ENCODE results near the gene GNAI1.

GNAI1 gene

DNA sequence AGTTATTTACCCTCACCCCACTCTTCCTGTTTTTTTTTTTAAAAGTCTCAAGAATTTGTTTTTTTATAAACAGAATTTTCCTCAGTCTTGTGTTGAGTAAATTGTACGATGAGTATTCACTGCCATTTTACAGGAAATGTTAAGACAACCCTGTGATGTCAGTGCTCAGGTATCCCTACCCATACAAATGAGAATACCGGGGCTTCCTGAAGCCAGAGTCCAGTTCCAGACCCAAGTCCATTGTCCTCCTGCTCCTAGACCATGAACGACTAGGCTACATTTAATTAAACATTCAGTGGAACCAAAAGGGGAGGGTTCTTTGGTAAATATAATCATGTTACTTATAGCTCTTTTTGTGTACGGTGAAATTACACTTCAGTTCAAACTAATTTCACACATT lies 79.2 kb downstream of the GNAI1 start:
- no peak for DNase-seq (ENCODE audit: low spot score)

DNA sequence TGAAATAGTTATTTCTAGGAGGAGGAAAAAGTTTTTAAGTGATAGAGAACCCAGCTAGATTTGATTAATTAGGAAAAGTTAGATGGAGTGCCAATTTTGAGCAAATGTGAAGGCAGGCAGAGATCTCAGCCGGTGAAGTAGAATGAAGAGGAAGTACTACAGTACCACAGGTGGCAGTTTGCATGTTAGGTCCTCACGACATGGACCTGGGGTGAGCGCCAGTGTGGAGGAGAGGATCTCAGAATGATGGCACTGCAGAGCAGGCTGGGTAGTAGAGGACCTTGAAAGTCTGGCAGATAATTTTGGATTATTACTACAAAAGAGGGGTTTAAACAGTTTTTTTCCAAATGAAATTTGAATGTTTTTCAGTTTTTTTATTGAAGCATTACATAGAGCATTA lies 81.1 kb downstream of the GNAI1 start:
- no peak for DNase-seq (ENCODE audit: low spot score)

DNA sequence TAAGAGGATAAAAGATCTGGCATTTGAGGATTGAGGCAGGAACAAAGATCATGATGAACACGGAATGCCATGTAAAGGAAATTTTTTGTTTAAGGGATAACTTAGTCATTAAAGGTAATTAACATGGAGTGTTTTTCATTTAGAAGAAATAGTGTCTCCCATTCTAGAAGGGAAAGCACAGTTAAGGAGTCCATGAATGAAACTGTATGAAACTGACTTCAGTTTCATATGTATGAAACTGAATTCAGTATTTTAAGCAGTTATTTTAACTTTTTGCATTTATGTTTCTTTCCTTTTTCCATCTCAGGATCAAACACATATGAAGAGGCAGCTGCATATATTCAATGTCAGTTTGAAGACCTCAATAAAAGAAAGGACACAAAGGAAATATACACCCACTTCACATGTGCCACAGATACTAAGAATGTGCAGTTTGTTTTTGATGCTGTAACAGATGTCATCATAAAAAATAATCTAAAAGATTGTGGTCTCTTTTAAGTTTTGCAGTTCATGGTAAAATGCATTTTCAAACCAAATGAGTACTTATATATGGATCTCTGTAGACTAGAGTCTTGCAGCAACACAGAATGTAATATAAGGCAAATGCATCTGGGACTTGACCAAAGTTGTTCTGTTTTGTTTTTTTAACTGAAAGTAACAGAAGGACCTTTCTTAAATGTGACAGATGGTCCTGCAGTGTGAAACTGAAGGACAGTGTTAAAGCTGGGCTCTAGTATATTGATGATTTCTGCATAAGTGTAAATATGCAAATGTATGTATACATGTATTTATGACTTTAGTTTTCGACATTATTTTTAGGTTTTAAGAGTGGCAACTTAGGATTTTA lies 82.6 kb downstream of the GNAI1 start:
- no peak for DNase-seq (ENCODE audit: low spot score)

DNA sequence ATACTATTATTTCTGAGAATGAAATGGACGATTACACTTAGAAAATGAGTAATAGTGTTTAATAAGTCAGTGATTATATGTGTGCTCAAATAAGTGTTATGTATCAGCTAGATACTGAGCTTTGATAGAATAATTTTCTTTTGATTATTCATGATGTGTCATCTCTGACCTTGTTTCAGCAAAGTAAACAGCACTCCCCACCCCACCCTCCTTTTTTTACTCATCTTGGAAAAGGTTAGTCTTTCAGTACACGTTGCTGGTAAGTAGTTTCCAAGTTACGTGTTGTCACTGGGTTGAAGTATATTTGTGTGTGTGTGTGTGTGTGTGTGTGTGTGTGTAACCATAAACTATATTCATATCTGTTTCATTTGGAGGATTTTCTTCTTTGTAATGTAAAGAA lies 84.1 kb downstream of the GNAI1 start:
- DNase-seq (ENCODE audit: low spot score): peak; percentile 46

DNA sequence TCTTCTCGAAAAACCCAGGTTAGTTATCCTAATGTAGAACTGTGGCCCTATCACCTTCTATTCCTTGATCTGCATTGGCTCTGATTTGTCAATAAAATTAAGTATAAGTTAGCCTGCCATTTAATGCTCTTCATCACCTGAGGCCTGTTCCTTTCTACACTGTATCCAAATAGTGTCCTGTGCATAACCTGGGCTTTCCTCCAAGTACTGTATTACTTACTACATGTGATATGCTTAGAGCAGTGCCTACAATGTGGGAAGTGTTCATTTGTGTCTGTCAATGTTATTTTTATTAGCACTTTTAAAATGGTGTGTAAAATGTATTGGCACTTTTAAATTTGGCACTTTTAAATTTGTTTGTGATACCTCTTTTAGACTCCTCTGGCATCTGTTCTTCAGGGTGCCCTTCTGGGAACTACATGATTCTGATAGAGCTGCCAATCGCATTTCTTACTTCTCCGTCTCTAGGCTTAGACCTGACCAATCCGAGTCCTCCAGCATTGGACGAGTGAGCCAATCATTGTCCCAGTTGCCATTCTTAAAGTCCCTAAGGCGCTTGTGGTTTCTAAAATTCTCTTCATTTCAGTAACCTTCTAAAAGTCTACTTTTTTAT lies 85.5 kb downstream of the GNAI1 start:
- no peak for DNase-seq (ENCODE audit: low spot score)

DNA sequence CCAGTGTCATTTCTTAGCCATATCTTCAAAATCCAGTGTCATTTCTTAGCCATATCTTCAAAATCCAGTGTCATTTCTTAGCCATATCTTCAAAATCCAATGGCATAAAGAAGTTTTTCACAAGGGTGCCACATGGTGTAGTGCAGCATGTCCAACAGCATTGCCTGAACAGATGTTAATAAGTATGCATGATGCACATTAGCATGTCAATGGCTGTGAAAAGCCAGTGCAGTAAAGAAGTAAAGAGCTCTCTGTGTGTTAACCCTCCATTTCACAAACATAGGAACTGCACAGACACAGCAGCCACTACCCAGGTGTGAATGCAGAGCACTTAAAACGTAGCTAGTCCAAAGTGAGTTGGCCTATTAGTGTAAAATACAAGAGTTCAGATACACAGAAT lies 89.8 kb downstream of the GNAI1 start:
- no peak for DNase-seq (ENCODE audit: low spot score)

DNA sequence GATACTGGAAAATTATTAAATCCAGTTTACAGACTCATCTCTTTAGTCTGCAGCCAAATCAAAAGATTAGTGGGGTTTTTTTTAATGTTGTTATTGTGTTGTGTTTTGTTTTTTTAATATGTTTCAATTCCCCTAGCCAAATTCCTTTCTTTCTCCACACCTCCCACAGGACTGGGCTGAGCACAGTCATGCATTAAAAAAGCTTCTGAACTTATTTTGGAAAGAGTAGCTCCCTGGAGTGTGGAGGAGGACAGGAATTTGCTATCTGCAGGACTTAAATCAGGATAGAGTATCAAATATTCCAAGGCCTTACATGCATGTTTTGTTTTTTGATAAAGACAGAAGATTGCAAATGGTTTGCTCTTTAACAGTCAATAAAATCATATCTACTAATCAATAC lies 90.7 kb downstream of the GNAI1 start:
- DNase-seq (ENCODE audit: low spot score): no peak

DNA sequence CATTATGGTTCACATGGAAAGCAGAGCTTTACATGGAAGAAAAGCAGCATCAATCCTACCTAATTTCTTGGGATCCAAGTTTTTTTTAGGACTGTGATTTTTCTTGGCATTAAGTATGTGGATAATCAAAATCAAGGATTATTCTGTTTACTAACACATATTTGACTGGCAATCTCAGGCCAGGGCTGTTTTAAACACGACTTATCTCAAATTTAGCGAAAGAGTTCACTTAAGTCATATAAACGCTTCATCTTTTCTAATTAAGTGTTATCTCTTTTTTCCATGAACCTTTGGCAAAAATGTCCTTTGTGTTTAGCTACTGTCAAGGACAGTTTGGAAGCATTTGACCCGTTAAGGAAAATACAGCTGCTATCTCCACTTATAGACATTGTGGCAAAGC lies 92.0 kb downstream of the GNAI1 start:
- DNase-seq (ENCODE audit: low spot score): no peak

DNA sequence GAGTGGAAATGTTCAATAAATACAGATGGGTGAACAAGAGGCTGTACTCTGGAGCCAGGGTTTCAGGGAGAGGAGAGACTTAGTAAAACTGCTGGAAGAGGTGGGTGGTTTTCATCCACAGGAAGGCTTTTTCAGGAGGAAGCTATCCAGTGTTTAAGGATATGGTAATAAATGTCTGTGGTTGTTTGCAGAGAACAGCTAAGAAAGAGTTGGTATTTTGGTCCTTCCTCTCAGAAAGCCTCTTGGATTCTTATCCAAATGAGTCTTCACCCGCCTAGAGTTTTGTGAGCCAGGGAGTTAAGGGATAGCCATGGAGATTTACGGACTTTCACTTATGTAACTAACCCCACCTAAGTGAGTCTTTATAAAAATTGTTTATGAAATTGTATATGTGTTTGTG lies 95.7 kb downstream of the GNAI1 start:
- DNase-seq (ENCODE audit: low spot score): no peak

DNA sequence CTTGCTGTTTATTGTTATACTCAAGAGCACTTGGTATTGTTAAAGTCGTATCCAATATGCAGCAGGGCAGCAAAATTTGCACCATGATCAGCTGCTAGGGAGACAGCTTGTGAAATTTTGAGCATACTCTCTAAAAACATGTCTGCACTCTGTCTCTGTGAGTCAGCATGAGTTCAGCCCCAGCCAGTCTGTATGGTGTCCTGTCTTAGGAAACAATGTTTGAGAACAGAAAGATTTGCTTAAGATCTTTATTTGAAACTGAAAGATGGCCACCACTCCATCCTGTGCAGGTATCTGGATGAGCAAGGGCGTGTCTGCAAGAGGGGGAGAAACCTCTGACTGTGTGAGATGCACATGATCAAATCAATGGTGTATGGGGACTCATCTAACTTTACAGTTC lies 97.1 kb downstream of the GNAI1 start:
- DNase-seq (ENCODE audit: low spot score): no peak

DNA sequence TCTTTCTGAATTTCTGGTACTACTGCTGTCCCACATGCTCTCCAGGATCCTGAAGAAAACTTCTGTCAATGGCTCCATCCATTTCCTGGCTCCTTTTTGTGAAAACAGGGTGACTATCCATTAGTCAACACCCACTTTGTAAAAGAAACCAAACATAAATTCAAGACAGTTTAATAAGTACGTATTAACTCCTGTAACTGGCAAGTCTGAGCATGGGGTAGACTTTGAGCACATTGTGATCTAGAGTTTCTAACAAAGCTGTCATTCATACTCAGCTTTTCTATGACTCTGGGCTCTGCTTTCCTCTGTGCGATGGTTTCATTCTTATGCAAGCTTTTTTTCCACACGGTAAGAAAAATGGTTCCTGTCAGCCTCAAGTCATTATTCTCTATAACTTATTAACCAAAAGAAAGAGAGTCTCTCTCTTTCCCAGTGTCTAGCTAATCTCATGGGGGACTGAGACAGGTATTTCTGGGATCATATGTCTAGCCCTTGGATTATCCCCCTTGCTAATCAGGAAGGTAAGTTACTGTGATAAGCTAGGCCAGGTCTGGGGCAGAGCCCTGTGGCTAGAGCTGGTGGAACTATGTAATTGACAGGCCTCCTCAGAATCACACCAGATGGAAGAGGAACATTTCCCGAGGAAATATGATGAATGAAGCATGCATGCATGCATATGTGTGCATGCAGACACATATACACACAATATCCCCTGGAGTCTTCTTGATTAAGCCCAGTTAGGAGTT lies 98.5 kb downstream of the GNAI1 start:
- DNase-seq (ENCODE audit: low spot score): no peak

DNA sequence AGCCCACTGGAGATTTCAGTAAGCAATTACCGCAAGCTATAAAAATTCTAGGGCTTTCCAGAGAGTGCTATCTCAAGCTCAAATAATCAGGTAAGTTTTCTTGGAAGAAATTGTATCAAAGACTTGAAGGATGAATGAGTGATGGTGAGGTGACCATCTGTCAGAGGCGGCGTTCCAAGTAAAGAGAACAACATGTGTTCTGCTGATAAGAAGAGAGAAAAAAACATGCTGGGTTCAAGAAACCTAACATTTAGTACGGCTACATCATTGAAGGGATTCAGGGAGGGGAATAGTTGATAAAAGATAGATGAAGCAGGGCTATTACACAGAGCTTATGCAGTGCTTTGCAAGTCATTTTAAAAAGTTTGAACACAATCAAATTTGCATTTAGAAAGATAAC lies 100.7 kb downstream of the GNAI1 start:
- no peak for DNase-seq (ENCODE audit: low spot score)

DNA sequence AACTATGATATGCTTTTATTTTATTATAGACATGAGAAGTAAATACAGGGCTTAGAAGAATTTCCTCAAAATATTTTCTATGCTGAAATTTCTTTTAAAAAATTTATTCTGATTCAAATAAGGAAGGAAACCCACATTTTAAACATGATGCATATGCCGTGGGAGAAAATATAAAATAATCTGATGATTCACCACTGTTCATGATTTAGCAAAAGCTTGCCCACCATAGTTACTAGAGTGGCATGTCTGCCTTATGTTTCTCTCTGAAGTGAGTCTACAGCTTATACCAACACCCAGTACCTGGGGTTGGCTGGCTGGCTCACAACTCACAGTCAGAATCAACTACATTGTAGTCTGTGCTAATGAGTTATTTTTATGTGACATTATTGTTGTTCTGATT lies 102.0 kb downstream of the GNAI1 start:
- no peak for DNase-seq (ENCODE audit: low spot score)

DNA sequence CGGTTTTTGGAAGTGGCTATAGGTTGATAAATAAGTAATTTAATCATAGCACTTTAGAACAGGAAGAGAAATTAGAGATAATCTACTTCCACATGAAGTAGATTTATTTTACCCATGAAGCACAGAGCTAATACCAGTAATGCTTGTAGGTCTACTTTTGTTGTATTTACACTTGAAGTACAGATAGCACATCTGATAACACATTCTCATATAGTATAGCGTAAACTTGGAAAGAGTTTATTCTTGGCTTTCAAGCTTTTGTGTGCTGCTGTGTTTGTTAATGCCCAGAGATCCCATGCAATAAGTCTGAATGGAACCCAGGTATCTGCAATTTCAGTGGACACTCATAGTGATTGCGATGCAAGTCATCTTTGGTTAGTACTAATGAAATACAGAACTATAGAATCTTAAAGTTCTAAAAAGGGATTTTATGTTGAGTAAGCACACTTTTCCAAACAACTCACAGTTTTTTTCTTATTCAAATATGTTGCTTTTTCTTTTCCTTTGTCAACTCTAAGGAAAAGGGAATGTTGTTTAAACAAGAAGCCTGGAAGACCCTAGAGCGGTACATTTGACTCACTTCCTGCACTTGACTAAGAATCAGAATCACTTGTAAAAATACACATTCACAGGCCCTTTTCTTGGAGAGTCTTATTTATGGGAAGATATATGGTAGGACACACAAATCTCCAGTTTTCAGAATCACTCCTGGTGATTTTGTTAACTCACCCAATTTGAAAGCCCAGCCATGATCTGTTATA lies 105.8 kb downstream of the GNAI1 start:
- no peak for DNase-seq (ENCODE audit: low spot score)

DNA sequence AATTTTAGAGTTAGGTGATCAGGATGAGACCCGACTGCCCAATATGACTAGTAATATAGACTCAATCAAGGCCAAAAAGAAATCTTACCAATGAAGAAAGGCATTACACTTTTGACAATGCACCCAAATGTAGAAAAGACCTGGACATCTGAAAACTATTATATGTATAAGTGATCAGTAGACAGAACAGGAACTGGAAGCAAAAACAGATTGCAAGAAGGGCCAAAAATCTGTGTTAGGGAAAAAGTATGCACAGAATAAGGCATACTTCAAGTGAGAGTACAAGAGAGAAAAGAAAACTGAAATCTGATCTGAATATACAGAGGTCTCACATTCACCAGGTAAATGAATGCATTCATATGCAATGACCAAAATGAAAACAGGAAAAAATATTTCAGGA lies 107.0 kb downstream of the GNAI1 start:
- DNase-seq (ENCODE audit: low spot score): no peak

DNA sequence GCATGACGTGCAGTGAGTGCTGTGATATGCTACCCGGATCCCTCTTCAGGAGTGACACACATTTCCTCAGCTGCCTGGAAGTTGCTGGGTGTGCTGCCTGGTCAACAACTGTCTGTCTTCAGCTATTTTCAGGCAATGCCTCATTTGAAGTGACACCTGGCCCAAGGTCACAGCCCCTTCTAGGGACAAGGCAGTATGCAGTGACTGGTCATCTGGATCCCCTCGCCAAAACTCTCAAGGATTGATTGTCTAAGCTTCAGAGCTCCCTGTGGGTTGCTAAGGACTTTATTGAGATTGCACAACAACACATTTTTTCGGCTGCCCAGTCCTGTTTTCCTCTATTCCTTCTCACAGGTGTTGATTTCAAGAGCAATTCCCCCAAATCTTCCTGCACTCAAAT lies 108.8 kb downstream of the GNAI1 start:
- DNase-seq (ENCODE audit: low spot score): no peak

DNA sequence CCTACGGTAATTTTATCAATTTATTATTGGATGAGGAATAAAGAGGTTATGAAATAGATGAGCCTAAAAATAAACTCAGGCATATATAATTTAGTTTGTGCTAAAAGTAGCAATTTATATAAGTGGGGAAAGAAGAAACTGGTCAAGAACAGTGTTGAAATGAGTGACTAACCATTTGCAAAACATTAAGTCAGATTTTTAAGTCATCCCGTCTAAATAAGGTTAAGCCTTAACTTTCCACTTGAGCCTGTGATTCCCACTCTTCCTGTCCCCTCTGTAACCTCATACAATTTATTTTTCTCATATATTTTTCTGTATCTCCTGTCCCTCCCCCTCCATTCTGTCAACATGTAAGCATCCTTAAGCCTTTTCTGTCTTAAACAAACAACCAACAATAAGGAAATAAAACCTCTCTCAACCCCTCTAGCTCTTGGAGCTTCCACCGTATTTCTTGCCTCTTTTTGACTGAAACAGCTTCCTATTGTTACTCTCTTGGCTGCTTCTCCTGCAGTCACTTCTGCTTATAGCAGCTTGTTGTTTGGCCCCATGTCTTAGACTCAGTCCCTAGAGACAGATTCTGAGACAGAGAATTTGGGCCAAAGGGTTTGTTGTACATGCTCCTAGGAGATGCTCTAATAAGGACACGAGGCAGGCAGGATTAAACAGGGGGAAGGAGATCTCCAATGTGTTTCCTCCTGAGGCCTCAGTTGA lies 109.7 kb downstream of the GNAI1 start:
- no peak for DNase-seq (ENCODE audit: low spot score)

DNA sequence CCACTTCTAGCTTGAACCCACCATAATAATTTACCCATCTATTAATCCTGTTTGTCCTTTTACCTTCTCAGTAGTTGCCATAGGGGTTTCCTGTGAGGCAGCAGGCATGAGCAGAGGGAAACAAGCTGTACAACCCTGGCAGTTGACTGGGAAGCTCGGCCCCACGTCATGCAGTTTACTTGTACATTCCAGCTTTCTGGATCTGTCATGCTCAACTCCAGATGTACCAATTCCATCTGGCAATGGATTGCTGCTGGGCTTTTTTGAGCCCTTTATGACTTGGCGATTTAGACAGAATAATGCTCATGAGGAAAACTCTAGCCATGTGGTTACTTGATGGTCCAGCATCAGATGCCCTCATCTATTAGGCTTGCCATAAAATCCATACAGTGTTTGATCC lies 112.5 kb downstream of the GNAI1 start:
- no peak for DNase-seq (ENCODE audit: low spot score)

DNA sequence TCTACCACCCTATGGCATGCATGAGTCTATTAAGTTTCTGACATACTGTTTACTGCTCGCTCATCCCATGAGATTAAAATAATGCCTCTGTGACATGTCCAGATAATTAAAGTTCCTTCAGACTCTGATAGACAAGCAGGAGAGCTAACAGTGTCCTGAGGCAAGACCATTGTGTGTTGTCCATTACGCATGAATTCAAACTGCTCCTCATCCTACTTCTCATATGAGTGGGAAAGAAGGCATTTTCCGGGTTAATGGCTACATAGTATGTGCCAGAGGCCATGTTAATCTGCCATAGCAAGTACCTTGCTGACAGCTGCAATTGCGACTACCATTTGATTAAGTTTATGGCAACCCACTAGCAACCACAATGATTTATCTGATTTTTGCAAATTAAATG lies 113.3 kb downstream of the GNAI1 start:
- DNase-seq (ENCODE audit: low spot score): no peak

DNA sequence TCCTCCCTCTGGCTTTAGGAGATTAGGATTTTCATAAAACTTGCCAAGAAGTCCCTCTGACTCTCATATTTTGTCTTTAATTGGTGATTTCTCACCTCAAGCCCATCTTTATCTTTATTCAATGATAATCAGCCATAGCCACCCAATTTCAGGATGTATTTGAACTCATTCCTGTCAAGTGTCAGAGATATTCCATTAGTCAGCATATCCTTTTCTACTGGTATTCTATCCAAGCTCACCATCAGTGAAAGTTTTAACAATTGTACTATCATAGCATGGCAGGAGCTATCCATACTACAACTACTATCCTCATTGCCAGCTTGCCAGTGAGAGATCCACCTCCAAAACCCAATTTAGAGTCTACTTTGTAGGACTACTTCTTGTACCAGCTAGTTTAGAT lies 114.6 kb downstream of the GNAI1 start:
- DNase-seq (ENCODE audit: low spot score): no peak

DNA sequence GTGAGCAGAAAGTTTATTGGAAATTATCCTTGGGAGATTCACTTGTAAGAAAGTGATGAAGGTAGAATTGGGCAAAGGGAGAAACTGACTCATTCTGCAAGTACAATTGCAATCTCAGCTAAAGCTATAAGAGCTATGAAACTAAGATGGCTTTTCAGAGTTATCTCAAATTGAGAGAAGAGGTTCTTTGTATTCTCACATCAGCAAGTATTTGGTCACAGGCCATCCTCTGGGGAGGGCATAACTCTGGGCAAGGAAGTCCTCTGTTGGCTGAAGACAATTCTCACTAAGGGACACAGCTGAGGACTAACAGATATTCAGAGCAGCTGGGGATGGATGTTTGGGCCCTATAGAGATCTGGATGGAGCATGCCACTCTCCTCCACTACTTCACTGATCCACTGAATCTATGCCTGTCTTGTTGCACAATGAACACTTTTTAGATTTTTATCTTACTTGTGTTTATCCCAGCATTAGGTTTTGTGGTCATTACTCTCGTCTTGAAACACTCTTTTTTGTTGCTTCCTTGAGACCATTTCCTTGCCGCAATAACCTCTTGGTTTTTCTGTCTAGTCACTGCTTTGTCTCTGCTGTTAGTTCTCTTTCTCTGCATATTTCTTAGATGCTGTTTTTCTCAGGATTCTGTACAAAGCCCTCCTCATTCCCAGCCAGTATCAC lies 115.1 kb downstream of the GNAI1 start:
- DNase-seq (ENCODE audit: low spot score): no peak
